ENCODE data around the gene UST. TPM values are rescaled to one million over a fixed set of nuclear protein-coding genes. Genes with fewer than 3 reads are reported as not detected.

UST gene
- total RNA-seq, 4 donors from 2014 or later: 2.3 to 8.4 (median 2.8) TPM

DNA sequence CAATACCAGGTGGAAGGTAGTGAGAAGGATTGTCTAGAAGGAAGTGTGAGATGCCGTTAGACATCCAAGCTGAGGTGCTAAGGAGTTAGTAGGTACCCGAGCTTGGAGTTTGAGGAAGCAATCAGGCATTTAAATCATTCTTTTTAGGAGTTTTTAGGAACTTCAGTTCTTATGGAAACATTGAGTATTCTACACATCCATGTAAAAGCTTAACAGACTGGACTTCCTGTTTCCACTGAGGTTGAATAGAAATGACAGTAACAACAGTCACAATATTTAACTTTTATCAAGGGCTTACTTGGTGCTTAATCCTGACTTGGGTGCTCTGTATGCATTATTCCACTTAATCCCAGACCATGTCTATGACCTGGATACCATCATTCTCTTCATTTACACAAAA lies 136.4 kb downstream of the UST start:
- TF ChIP-seq POLR2A (IDR thresholded peaks at IDR 0.05): no peak
- TF ChIP-seq, protein P1, sequence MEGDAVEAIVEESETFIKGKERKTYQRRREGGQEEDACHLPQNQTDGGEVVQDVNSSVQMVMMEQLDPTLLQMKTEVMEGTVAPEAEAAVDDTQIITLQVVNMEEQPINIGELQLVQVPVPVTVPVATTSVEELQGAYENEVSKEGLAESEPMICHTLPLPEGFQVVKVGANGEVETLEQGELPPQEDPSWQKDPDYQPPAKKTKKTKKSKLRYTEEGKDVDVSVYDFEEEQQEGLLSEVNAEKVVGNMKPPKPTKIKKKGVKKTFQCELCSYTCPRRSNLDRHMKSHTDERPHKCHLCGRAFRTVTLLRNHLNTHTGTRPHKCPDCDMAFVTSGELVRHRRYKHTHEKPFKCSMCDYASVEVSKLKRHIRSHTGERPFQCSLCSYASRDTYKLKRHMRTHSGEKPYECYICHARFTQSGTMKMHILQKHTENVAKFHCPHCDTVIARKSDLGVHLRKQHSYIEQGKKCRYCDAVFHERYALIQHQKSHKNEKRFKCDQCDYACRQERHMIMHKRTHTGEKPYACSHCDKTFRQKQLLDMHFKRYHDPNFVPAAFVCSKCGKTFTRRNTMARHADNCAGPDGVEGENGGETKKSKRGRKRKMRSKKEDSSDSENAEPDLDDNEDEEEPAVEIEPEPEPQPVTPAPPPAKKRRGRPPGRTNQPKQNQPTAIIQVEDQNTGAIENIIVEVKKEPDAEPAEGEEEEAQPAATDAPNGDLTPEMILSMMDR (IDR thresholded peaks at IDR 0.05 in 4 of 5, conservative IDR thresholded peaks at IDR 0.05 in 1 of 5): no peak
- Histone ChIP-seq H3K4me1 (no peaks in the 10 kb centered on the region), H3K9me3 (no peaks in the 10 kb centered on the region), H3K4me3 (no peak overlapping the region), H3K27me3 (no peaks in the 10 kb centered on the region), H3K36me3 (no peaks in the 10 kb centered on the region), H3K27ac (no peak overlapping the region)
- DNase-seq: no peak
- no peak for ATAC-seq
- intact Hi-C loops (cut with DNase I; ENCODE audit: low total_unique reads) (loop anchor here (5.0 kb wide), 1 partner anchor 961 kb away; no protein-coding TSS in a partner anchor), in situ Hi-C loops (cut with MboI; ENCODE audit: low sequenced_read_pairs in 4 of 4) (no loop called here)

DNA sequence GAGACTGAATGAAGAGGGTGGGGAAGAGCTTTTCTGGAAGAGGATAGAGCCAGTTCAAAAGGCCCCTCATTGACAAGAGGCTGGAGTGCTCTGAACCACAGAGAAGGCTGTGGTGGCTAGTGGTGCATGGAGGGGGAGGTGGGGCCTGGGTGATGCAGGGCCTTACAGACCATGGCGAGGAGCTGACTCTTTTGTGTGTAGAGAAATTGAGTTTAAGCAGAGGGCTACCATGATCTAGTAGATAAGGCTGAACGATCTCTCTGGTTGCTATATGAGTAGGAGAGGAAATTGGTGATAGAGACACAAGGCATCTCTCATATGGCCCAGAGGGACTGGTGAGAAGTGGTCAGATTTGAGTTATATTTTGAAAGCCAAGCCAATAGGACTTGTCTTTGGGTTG lies 137.6 kb downstream of the UST start:
- Histone ChIP-seq H3K4me1 (no peaks in the 10 kb centered on the region), H3K4me3 (no peak overlapping the region), H3K9me3 (no peaks in the 10 kb centered on the region), H3K27me3 (no peaks in the 10 kb centered on the region), H3K36me3 (no peaks in the 10 kb centered on the region), H3K27ac (no peak overlapping the region)
- TF ChIP-seq, protein P1 (IDR thresholded peaks at IDR 0.05 in 4 of 5, conservative IDR thresholded peaks at IDR 0.05 in 1 of 5): no peak
- TF ChIP-seq POLR2A (IDR thresholded peaks at IDR 0.05): no peak
- in situ Hi-C loops (cut with MboI; ENCODE audit: low sequenced_read_pairs in 4 of 4) (no loop called here), intact Hi-C loops (cut with DNase I; ENCODE audit: low total_unique reads) (loop anchor here (5.0 kb wide), 1 partner anchor 962 kb away; no protein-coding TSS in a partner anchor)
- ATAC-seq (no peak), DNase-seq (no peak)

DNA sequence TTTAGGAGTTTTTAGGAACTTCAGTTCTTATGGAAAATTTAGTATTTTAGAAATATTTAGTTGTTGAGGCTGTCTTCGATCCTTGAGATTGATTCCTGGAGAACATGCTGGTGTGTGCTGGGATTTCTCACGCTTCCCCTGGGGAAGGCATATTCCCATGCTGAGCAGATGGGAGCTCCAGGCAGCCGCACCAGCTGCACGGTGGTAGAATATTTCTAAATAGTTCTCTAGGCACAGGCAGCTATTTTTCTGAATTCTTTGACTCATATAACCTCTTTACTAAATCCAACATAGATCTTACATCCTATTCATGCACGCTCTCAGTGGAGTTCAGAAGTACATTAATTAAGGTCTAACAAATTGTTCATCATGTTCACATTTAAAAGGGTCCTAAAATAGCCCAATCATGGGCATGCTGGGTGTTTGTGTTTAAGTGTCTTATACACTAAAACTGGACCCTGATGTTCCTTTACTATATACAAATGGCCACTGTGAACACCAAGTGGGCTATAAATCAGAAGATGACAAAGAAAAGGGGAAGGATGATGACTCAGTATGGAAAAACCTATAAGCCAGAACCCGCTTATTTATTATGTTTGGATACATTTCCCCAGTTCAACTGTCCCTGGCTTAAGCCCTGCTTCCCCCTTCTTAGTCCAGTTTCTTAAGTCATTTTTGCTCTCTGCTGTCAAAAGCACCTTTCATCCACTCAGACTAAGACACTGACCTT lies 138.5 kb downstream of the UST start:
- no peak for TF ChIP-seq POLR2A (IDR thresholded peaks at IDR 0.05)
- TF ChIP-seq, protein P1 (IDR thresholded peaks at IDR 0.05 in 4 of 5, conservative IDR thresholded peaks at IDR 0.05 in 1 of 5): no peak
- intact Hi-C loops (cut with DNase I; ENCODE audit: low total_unique reads) (no loop called here), in situ Hi-C loops (cut with MboI; ENCODE audit: low sequenced_read_pairs in 4 of 4) (no loop called here)

DNA sequence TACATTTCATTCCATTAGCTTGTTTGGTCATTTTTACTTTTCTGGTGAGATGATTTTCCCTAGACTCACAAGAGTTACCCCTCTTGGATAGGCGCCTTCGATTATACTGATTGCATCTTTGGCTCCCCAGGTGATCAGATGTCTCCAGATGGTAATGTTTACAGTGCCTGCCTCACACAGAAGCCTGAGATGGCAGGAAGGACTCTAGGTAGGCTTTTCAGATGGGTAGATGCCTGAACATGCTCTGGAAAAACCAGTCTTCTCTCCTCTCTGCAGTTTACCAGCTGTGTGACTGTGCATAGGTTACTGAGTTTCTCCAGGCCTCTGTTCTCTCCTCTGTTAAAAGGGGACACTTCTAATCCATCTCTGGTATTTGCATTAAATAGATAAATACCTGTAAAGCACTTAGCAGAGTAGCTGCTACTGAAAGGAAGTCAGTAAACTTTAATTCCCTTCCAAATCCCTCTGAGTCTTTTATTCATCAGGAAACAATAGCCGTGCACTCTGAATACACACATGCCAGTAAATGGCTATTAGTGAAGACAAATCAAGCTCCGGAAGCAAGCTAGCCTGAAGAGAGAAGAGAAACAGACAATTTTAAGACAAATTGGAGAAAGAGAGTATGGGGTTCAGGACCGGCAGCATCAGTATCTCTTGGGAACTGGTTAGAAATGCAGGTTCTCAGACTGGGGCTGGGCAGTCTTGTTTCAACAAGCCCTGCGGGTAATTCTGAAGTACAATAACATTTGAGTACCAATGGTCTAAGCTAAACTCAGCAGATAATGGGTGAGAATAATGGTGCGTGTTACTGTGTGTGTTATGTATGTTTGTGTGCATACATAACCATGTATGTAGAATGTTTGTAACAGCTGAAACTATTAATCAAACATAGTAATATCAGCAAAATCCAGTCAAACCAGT lies 139.4 kb downstream of the UST start:
- no peaks in the 10 kb centered on the region for H3K27me3 ChIP-seq
- ATAC-seq: no peak
- H3K4me3 ChIP-seq: no peak overlapping the region
- intact Hi-C loops (cut with DNase I; ENCODE audit: low total_unique reads) (no loop called here), in situ Hi-C loops (cut with MboI; ENCODE audit: low sequenced_read_pairs in 4 of 4) (no loop called here)
- H3K36me3 ChIP-seq: no peaks in the 10 kb centered on the region
- no peak for DNase-seq
- H3K9me3 ChIP-seq: no peaks in the 10 kb centered on the region
- TF ChIP-seq POLR2A (IDR thresholded peaks at IDR 0.05): no peak
- TF ChIP-seq, protein P1 (IDR thresholded peaks at IDR 0.05 in 4 of 5, conservative IDR thresholded peaks at IDR 0.05 in 1 of 5): no peak
- H3K27ac ChIP-seq: no peak overlapping the region
- H3K4me1 ChIP-seq: no peaks in the 10 kb centered on the region

More for the DNA sequence above, 138.5 kb downstream of the UST start:
- Histone ChIP-seq H3K27ac (no peak overlapping the region), H3K9me3 (no peaks in the 10 kb centered on the region), H3K27me3 (no peaks in the 10 kb centered on the region), H3K4me3 (no peak overlapping the region), H3K4me1 (no peaks in the 10 kb centered on the region), H3K36me3 (no peaks in the 10 kb centered on the region)
- DNase-seq (no peak), ATAC-seq (no peak)

All from gastrocnemius medialis (tissue), 4 donors.